Endometrial microvascular endothelial cells (primary cell): Measurements from ENCODE around the gene DDX54. TPM values are rescaled to one million over a fixed set of nuclear protein-coding genes. Genes with fewer than 3 reads are reported as not detected.
"Not testable (repeated sequence)": the region's sequence is repeated elsewhere in the genome, so short reads cannot be mapped to it uniquely, and the experiment has no call there.

Source experiments
- in situ Hi-C: cut with HindIII; loops from 2 replicates; pipeline ENCODE4 v1.10.0; 2017; ENCODE audit warnings: low sequenced_read_pairs, low pct_unique_long_range_greater_than_20kb; ENCODE audit errors: inconsistent ontology term
- total RNA-seq: library from RNA; depleted of rRNA; stranded (reverse); fragments of >200 nt; gene quantifications from one replicate; pipeline ENCODE4 v1.2.3, GENCODE V29; 2015; ENCODE audit errors: inconsistent ontology term

Gene DDX54
- total RNA-seq, 1 donor from 2014 or later, result 91.8 TPM

GRCh38 chr12:113221181-113221996 is 36.1 kb upstream of the DDX54 start, which contains the start of gene TPCN1:
Gene TPCN1 (plus strand): TSS chr12:113221464. CDS start chr12:113226853, 5,389 bp downstream.
- in situ Hi-C loops, result no loop called here

- in situ Hi-C loops, result no loop called here
These were observed 35.4 kb upstream of the DDX54 start for GRCh38 chr12:113220593-113221180.

DNA sequence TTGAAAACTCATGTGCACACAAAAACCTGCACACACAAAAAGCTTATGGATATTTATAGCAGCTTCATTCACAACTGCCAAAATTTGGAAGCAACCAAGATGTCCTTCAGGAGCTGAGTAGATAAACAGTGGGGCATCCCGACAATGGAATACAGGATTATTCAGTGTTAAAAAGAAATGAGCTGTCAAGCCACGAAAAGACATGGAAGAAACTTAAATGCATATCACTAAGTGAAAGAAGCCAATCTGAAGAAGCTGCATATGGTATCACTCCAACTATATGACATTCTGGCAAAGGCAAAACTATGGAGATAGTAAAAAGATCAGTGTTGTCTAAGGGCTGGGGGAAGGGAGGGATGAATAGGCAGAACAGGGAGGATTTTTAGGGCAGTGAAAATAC is 30.7 kb upstream of the DDX54 start:
- in situ Hi-C loops, result no loop called here

DNA sequence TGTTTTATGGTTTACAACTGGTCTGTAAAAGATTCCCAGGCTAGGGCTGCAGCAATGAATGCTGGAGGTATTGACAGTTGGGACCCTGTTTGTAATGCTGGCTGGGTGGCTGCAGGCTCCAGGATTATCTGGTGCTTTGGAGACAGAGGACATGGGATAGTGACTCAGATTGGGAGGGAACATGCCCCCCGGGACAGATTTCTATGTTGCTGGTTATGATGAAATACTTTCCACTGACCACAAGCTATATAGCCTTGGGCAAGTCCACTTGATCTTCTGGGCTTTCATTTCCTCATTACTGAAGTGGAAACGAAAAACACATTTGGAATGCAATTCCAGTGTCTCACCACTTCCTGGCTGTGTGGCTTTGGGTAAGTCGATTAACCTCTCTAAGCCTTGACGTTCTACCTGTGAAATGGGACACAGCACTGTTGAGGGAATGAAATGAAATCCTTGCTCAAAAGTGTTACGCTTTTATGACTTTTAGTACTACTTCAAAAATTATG is 29.7 kb upstream of the DDX54 start:
- in situ Hi-C loops, result no loop called here

DNA sequence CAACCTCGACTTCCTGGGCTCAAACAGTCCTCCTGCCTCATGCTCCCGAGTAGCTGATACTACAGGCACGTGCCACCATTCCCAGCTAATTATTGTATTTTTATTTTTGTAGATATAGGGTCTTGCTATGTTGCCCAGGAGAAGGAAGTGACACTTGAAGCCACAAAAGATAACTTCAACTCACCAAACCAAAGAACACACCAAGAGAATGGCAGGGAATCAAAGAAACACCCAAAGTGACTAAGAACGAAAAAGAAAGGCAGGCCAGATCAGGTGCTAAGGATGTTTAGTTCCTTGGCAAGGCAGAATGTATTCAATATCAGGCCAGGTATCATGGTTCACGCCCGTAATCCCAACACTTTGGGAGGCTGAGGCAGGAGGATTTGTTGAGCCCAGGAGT is 25.9 kb upstream of the DDX54 start:
- in situ Hi-C loops, result no loop called here

DNA sequence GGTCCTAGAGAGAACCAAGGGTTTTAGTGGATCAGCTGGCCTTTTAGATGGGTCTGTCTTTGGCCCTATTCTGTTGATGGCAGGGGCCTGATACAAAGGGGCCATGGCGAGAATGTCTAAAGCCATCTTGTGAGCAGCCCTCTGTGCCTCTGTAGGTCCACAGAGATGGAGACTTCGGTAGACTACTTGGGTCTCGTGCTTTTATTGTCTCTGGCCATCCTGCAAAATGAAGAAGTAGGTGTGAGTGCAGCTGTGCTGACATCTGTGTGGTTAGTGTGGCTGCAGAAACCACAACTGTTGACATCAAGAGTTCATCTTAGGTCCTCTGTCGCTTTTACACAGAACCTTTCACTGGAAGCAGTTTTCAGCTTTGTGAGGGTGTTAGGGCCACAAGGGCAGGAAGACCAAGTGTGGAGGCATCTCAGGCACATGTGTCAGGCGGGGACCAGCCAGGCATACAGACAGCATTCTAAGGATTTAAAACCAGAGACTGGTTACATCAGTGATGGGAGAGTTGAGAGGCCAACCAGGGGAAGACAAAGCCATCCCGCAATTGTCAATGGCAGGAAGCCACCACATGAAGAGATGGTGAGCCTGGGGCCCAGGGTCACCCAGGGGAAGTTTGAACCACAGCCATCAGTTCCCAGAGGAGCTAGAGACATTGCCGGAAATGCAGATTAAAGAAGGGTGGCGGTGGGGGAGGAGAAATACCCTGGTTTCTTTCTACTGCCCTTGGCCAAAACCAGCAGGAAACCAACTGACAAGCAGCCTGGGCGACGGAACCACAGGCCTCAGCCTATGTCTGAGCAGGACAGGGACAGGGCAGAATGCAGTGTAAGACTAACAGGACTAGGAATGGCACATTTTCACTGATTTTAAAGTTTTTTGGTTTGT is 23.0 kb upstream of the DDX54 start:
- in situ Hi-C loops, result no loop called here

DNA sequence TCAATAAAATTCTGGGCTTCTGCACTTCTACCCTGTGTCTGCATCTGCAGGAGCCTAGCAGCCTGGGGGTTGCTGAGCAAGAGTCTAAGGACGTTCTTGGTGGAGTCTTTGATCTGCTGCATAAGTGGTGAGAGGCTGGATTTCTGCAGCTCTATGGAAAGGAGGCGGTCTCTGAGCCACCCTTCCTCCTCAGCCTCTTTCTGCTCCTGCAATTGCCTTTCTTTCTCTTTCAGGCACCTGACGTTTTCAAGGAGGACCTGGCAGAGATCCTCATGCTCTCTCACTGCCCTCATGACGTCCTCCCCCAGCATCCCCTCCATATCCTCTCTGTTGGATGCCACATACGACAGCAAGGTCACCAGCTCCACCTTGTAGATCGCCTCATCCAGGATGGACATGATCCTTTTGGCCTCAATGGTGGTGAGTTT is 22.3 kb upstream of the DDX54 start:
- in situ Hi-C loops, result no loop called here

GRCh38 chr12:113206802-113207201 is 21.5 kb upstream of the DDX54 start:
- in situ Hi-C loops, result not testable (repeated sequence)

GRCh38 chr12:113204804-113205203 is 19.5 kb upstream of the DDX54 start:
- in situ Hi-C loops, result no loop called here

GRCh38 chr12:113203852-113204760 is 18.8 kb upstream of the DDX54 start:
- in situ Hi-C loops, result no loop called here

GRCh38 chr12:113202300-113203075 is 17.2 kb upstream of the DDX54 start:
- in situ Hi-C loops, result no loop called here

DNA sequence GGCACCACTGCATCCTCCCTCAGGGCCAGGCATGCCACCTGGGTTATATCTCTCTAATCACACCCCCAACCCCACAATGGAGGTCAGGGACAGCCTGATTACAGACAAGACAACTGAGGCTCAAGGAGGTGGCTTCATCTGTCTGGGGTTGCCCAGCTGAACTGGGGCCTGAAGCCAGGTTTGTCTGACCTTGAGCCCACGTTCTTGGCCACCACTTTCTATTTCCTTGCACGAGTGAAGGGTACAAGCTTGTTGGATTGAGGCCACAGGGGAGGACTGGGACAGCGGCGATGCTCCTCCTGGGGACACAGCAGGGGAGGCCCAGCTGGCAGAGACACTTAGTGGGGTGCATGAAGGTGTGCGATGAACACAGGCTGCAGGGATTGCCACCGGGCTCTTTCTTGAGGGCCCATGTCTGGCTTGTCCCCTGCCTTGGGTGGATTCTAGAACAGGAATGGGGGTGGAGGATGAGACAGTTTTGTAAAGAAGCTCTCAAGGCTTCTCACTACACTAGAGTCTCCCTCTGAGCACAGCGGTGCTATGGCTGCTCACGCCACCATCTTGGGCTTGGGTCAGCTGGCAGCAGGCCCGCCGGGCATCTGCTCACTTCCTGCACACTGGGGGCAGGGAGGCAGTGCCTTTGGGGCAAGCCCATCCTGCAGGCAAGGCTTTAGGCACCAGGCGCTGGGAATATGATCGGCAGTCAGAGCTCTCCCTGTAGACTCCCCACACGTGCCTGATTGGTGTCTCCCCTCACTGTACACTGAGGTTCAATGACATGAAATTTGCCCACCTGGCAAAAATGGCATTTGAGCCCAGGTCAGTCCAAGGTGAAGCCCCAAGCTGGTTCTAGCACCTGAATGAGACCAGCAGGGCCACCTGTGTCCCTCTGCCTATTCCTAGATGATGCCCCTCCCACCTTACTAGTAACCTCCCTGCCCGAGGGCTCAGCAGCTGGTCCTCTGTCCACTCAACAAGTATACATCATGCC is 16.2 kb upstream of the DDX54 start:
- in situ Hi-C loops, result no loop called here

DNA sequence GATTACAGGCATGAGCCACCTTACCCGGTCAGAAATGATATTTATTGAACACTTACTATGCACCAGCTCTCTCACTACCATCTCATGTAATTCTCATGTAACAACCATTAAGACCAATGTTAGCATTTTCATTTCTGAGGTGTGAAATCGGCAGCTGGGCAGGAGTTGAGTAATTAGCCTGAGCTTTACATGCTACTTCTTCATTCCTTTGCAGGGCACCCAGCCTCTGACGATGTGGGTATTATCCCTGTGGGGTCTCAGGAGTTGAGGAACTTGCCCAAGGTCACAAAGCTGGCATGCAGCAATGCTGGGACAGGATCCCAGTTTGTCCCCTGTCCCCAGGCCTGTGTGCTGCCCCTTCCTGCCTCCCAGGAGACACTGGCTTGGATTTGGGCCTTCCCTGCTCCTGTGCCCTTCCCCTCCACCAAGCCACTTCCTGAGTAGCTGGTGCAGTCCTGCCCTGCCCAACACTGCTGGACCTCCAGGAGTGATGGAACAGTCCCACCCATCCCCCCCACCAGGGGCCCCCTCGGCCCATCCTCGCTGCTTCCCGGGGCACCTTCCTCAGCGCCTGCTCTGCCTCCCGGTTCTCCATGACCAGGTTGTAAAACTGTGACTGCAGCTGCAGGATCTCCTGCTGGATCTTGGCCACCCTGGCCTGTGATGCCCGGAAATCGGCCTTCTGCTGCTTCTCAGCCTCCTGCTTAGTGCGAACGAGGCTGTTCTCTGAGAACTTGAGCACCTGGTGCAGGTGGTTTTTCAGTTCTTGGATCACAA is 14.9 kb upstream of the DDX54 start:
- in situ Hi-C loops, result no loop called here

GRCh38 chr12:113198296-113198695 is 13.0 kb upstream of the DDX54 start:
- in situ Hi-C loops, result no loop called here

DNA sequence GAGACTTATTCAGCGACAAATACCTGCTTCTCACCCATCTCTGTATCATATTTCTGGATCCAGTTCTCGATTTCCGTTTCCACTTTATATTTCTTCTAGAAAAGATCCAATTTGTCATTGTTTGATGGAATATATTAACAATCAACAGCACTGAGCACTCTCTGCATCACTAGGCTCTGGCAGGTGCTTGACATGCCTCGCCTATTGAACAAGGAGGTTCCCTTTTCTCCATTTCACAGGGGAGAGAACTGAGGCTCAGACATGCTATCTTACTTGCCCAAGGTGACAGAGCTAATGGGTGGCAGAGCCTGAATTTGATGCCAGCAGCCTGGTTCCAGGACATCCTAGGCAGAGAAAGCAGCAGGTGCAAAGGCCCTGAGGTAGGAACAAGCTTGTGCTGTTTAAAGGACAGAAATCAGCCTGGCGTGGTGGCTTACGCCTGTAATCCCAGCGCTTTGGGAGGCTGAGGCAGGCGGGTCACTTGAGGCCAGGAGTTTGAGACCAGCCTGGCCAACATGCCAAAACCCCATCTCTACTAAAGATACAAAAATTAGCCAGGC is 12.3 kb upstream of the DDX54 start:
- in situ Hi-C loops, result no loop called here

DNA sequence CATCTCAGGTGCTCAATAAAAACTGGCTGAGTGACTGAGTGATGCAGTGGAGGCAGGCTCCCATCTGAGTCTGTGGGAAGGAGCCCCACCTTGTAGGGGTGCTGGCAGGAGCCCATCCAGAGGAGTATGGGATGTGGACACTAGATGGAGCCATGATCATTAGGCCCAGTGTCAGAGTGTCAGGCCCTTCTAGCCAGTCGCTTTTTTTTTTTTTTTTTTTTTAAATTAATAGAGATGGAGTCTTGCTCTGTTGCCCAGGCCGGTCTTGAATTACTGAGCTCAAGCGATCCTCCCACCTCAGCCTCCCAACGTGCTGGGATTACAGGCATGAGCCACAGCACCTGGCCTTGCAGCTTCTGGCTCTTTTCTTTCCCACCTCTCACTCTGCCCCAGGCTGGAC is 11.7 kb upstream of the DDX54 start:
- in situ Hi-C loops, result no loop called here
